NCI-H2196 treated with DMSO at 0.1 percent for 48 hours (cell line): ENCODE data around the gene DTNBP1.

Source experiments
- DNase-seq: peaks from one replicate; lab custom pipeline; 2025; ENCODE audit not compliant: unreplicated experiment; lab: John Stamatoyannopoulos, UW

DTNBP1 gene

DNA sequence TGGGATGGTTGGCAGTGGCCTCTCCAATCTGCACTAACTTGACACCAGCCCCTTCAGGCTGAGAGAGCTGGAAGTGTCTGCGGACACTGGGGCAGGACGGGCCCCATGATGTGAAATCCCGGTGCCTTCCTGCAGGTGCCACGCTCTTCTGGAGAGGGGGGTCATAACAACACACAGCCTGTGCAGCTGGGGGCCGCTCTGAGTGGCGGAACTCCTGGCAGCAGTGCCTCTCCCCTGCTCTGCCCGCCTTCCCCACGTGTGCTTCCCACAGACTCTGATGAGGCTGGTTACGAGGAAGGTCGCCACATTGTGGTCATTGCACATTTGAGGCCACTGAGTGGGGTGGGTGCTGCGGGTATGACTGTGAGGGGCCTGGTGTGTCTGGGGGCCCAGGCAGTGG is 145.2 kb downstream of the DTNBP1 start:
- DNase-seq, result no peak

DNA sequence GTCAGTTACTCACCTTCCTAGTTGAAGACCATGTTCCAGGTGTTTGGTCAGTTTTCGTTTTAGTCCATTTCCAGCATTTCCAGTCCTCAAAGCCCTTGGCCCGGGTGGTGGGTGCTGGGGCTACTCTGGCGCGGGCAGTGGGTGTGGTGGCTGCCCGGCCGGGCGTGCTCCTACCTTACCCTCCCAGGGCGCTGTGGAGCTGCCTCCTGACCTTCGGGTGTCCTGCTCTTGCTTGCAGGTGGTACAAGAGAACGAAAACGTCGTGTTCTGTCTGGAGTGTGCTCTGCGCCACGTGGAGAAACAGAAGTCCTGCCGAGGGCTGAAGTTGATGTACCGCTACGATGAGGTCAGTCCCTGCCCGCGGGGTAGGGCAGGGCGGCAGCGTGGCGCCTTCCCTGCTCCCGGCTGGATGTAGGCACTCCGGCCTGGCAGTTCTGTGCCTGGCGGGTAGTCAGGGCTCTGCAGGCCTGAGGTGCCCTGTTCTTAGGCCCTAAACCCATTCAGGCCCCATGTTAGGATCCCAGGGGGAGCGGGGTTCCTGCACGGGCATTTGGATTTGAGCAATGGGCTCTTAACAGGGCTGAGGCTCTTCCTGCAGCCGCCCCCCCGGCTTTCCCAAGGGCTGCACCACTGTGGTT is 145.8 kb downstream of the DTNBP1 start:
- DNase-seq, result no peak

DNA sequence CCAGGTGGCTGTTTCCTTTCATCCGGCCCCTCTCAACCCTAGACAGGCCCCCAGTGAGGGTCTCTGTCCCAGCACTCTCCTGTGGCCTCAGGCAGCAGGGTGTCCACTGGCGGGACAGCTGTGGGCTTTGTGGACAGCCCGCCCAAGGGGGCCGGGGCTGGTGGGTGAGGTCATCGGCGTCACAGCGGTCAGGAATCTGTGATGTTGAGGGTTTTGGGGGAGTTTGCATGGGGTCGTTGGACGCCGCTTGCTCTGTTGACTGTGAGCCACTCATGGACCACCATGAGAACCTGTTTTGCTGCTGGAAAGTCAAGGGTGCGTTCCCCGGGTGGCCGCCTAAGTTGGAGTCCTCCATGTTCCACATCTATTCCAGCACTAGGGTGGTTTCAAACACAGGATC is 146.4 kb downstream of the DTNBP1 start:
- DNase-seq, result no peak

DNA sequence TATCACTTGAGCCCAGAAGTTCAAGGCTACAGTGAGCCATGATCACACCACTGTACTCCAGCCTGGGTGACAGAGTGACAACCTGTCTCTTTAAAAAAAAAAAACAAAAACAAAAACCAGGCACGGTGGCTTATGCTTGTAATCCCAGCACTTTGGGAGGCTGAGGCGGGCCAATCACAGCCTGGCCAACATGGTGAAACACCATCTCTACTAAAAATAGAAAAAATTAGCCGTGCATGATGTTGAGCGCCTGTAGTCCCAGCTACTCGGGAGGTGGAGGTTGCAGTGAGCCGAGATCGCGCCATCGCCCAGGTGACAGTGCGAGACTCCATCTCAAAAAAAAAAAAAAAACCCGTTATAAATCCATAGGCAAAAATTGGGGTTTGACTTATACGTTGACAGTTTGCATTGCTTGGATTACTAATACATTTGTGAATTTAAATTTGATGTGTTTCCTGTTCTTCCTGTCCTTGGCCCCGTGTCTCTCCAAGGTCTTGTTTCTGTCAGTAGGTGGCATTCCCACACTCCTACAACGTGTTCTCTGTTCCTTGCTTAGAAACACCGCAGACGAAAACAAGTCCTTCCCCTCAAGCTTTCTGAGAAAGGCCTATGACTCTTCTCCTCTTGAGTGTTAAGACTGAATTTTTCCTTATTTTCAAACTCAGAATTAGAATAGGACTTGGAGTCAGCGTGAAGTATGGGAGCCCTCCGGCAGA is 147.0 kb downstream of the DTNBP1 start:
- no peak for DNase-seq

DNA sequence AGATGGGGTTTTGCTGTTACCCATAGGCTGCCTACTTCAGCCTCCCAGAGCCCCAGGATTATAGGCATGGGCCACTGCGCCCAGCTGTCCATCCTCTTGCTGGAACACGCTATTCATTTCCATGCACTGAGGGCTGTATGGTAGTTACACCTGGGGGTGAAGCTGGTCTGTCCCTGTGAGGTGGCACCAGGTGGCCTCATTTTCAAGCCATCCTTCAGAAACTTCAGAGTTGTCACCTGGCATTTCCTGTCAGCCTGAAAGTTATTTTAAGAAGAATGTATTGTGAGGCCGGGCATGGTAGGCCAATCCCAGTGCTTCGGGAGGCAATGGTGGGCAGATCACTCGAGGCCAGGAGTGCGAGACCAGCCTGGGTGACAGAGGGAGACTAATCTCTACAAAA is 147.6 kb downstream of the DTNBP1 start:
- no peak for DNase-seq

DNA sequence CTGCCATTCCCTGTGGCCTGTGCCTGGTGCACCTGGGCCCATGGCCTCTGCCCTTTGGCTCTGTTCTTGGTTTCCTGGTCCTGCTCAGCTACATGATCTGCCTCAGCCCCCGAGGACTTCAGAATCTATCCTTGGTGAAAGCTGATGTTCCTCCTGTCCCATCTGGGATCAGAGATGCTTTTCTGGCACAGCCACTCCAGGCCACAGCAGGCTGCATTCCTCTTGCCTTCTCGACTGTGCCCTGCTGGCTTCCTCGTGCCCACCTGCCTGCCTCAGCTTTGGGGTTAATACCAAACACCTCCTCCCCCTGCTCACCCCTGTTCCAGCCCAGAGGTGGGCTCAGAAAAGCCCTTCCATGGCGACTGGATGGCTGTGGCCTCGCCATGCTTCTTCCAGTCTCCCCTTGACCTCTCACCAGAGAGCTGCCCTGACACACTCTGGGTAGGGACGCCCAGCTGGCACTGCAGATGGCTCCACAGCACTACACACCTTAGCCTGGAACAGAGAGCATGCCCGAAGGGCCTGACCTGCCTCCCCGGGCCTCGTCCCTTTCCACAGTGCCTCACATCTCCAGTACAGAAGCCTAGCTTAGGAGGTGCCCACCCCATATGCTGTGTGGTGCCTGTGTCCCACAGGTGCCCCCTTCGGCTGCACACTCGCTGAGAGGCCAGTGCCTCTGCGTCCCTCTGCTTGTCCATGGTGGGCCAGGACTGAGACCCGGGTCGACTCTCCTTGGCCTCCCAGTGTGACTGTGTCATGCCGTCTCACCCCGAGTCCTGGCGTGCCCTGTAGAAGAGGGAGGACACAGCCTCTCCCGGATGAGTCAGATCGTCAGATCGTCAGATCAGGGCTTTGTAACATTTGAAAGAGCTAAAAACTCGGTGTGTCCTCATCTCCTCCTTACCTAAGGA is 148.8 kb downstream of the DTNBP1 start:
- DNase-seq, result no peak

DNA sequence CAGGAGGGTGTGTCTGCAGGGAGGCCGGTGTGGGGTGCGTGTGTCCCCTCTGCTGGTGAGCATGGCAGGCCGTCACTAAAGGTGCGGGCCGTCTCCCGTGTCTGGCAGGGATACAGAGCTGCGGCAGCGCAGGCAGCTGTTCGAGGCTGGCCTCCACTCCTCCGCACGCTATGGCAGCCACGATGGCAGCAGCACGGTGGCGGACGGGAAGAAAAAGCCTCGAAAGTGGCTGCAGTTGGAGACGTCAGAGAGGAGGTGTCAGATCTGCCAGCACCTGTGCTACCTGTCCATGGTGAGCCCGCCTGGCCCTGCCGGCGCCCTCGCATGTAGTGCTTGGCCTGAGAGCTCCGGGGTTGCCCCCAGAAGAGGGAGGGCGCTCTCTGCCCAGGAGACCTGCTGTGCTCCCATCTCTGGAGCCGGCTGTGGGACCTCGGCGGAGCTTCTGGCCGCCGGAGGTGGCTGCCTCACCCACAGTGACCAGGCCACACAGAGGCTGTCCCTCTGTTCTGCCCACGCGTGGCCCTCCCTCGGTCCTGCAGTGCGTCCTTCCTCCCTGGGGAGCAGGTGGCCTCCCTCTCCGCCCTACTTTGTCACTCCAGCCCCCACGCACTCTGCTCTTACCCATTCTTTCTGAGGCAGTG is 149.6 kb downstream of the DTNBP1 start:
- no peak for DNase-seq

DNA sequence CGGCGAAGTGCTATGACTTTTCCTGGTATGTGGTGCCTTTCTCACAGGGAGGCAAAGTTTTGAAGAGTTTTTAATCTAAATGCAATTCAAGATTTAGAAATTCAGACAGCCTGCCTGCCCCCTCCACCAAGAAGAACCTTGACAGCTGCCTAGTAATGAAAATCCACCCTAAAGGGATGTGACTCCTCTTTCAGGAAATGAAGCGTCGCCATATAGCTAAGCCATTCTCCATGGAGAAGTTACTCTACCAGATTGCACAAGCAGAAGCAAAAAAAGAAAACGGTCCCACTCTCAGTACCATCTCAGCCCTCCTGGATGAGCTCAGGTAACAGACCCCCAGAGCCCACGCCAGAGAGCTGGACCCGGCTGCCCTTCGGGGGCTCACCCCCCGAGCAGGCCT is 150.1 kb downstream of the DTNBP1 start:
- no peak for DNase-seq

DNA sequence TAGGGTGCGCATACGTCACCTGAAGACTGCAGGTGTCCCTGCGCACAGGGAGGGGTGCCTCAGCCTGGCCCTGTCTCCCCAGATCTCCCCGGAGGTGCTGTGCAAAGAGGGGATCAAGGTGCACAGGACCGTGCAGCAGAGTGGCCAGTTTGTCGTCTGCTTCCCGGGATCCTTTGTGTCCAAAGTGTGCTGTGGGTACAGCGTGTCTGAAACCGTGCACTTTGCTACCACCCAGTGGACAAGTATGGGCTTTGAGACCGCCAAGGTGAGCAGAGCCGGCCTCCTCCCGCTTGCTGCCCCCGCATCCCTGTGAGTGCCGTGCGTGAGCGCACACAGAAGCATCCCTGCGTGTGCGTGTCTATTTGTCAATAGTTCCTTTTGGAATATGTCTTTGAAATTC is 150.7 kb downstream of the DTNBP1 start:
- DNase-seq, result no peak

DNA sequence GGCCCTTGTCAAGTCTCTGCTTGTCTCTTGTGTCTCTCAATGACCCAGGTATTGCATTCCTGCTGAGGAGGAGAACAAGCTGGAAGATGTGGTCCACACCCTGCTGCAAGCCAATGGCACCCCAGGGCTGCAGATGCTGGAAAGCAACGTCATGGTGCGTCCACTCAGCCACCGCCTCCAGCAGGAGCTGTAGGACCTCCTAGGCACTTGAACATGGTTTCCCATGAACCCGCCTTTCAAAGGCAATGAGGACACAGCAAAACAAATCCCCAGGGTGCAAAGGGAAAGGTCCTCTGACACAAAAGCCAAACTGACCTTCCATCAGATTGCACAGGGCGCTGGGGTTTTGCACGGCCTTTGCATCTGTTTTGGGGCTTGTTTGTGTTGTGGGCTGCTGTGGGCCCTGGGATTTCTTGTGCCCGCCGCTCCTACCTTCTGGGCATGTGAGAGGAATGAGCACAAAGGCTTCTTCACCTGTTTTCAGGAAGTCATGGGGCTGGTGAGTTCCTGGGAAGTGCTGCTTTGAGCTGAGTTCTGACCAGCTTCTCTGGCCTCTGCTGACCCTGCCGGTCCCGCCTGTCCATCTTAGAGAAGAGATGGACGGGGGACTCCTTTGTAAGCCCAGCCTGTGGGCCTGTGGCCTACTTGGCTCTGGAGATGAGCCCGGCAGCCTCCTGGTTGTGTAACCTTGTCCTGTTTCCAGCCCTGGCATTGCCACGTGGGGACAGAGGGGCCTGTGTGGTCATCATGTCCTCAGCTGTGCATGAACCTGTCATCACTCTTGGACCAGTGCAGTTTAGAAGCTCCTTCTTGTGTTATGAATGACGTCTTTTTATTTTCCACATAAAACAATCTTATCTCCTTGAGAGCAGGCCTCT is 151.3 kb downstream of the DTNBP1 start:
- DNase-seq, result no peak

DNA sequence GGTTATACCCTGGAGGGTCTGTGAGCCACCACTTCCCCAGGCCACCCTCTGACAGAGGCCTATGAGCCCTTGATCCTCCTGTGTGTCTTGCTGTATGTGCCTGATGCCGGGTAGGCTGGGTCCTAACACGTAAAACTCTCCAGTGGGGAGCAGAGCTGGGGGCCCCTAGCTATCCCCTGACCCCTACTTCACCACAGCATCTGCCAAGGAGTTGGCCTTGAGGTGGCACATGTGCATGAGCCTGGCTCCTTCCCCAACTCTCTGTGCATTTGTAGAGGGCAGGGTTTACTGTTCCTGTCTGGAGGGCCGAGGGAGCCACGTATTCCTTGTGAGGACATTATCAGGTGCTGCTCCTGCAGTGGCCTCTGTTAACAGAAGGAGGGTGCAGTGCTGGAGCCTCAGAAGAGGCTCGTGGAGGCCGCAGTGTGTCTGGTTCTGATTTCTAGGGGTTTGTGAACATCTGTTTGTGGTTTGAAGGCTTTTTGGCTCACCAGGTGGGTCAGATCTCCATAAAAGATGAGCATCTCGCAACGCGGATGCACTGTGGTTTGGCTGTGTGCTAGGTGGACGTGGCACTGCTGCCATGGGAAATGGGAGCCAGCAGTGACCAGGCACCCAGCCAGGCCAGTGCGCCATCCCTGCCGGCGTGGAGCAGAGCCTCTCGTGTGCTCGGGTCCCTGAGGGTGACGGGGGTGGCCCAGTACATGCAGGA is 152.1 kb downstream of the DTNBP1 start:
- DNase-seq, result no peak

DNA sequence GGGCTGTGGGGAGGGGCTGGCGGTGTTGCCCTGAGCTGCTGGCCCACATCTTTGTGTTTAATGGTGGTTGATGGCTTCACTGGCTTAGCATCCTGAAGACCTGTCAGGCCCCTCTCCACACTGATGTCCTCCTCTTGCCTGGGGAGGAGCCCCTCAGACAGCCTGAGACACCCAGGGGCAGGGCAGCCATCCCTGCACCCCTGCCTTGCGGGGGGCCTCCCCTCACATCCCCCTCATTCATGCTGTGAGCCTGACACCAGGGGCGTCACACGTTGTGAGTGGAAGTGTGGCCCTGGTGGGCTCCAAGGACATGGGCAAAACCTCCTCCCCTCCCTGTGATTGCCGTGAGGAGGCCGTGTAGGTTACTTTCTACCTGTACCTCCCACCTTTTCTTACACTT is 152.7 kb downstream of the DTNBP1 start:
- no peak for DNase-seq

DNA sequence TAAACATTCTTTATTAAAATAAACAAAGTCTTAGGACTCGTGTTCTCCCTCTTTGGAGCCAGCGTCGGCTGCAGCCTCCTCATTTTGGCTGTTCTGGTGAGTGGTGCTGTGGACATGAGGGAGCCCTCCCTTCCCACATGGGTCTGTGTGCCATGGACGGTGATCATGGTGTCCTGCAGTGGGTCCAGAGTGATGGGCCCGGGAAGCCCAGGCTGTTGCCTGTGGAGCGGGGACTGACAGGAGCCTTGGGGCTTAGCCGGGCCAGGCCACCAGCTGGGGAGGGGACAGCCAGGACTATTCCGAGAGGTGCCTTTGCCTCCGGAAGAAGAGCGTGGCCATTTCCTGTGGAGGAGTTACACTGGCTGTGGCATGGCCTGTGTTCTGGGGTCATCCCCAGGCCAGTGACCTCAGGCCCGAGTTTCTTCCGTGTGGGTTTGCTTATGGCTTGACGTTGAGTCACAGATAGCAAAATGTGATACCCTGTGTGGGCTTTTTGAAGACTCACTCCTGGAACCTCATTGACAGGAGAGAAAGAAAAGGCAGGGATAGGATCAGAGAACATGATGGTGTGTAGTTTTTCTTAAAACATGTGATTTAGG is 153.4 kb downstream of the DTNBP1 start:
- DNase-seq, result no peak

DNA sequence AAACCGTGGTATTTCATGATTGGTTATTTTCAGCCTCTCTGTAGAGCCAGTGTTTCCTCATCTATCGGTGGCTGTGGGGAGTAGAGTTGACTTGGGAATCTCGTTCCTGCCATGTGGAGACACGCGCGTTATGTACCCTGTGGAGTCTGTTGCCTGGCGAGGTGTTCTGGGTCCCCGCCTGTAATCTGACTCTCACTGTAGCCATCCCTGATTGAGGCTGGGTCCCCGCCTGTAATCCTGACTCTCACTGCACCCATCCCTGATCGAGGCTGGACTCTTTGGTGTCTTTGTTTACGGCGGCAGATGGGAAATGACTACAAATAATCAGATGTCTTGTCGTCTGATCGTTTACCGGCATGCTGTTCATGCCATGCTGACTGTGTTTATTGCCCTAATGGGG is 153.9 kb downstream of the DTNBP1 start:
- no peak for DNase-seq

DNA sequence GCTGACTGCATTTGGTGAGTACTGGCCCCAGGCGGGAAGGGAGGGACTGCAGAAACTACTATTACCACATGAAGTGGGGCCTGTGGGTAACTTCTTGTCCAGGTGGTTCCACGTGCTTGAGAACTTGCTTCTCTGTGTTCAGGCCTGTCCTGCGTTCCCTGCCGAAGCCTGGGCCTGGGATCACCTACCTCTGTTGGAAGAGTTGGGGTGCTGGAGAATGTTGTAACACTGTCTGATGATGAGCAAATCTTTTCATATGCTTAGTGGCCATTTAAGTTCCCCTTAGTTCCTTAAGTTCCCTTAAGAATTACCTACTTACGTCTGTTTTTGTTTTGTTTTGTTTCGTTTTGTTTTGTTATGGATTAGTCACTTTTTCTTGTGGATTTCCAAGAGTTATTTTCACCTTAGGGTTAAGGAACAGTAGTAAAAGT is 154.4 kb downstream of the DTNBP1 start:
- no peak for DNase-seq

DNA sequence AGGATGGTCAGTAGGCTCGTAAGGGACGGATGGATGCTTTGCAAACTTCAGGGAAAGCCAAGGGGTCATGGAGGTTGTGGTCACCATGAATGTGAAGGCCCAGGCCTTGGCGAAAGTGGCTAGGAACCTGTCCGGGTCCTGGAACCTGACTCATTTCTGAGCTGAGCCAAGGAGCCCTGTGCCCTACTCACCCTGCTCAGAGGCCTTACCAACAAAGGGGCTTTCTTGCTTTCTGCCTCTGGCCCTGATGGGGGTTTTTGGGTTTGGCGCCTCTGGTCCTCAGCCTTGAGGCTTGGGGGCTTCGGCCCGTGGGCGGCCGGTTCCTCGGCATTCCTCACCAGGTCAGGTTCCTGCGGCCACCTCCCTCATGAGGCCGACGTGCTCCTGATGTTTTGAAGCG is 155.1 kb downstream of the DTNBP1 start:
- no peak for DNase-seq

DNA sequence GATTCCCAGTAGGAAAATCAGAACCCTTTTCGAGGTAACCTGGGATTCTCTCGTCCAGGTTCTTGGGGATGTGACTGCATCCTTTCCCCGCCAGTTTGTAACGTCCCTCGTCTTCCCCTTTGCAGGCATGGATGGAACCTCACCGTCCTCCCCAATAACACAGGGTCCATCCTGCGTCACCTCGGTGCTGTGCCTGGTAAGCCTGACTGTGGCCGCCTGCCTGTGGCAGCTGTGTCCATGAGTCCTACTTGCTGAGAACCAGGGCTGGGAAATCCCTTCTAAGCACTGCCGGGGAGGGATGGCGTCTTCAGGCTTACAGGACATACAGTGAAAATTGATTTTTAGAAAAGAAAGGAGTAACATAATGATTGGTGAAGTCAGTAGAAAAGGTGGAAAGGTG is 155.6 kb downstream of the DTNBP1 start:
- DNase-seq, result no peak

DNA sequence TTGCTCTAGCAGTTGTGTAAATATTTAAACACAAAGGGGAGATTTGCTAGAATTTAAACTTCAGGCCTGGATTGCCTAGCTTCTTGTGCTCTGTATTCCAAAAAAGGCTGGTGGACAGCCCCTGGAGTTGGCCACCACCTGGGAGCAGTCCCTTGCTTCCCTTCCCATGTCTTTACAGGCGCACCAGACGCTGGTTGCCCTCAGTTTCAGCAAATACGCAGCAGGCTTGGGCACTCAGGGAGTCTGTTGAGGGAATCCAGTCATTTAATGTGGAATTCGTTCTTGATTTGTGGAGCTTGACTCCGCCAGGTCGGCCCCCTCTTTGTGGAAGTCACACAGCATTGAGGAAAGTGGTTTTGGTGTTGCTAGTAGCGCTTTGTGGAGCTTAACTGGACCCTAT is 156.8 kb downstream of the DTNBP1 start:
- DNase-seq, result no peak

DNA sequence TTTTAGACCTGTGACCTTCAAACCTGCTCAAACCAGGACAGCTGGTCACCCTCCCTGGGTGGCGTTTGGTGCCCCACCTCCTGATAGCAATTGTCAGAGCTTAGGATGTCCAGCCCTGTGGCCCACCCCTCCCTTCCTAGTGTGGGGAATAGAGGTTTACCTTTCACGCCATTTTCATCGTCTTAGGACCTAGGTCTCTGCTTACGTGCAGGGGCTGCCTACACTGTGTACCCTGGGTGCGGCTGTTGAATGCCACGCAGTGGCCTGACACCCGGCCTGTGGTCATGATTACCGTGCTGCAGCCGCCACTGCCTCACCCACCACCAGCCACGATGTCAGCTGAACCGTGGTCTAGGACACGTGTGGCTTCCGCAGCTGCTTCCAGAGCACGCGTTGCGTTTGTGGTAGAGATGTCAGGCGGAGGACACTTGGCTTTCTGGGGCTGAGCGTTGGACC is 157.3 kb downstream of the DTNBP1 start:
- DNase-seq, result no peak
